Subcutaneous adipose tissue (tissue), 4 donors: ENCODE data around the gene NRM. TPM values are rescaled to one million over a fixed set of nuclear protein-coding genes. Genes with fewer than 3 reads are reported as not detected.

ENCODE experiments used
- CTCF ChIP-seq: fragments of 450-650 bp; IDR thresholded peaks from one replicate; pipeline ENCODE4 v1.5.1; 2016; ENCODE audit warnings: low read depth, mild to moderate bottlenecking, control low read depth, antibody characterized with exemption, moderate library complexity
- total RNA-seq, 4 donors: library from RNA; depleted of rRNA; stranded (reverse); fragments of >200 nt; gene quantifications; one replicate each; pipeline ENCODE4 v1.1.0, GENCODE V29; 2016

The NRM gene
- total RNA-seq, 4 donors from 2014 or later = 2.0 to 4.2 (median 3.6) TPM

GRCh38 chr6:30727920-30728553, 37.3 kb upstream of the NRM start:
- no peak for TF ChIP-seq CTCF

GRCh38 chr6:30726506-30727413, 36.0 kb upstream of the NRM start:
- no peak for TF ChIP-seq CTCF

GRCh38 chr6:30725713-30726505, 35.1 kb upstream of the NRM start:
- TF ChIP-seq CTCF = no peak

- TF ChIP-seq CTCF = no peak
Observed at GRCh38 chr6:30724906-30725667, 34.3 kb upstream of the NRM start.

GRCh38 chr6:30722280-30723112, 31.7 kb upstream of the NRM start:
- TF ChIP-seq CTCF = no peak

- no peak for TF ChIP-seq CTCF
Observed at GRCh38 chr6:30721198-30722024, 30.6 kb upstream of the NRM start.
